ENCODE results near the gene EXOSC5.
"Not testable (repeated sequence)": the region's sequence is repeated elsewhere in the genome, so short reads cannot be mapped to it uniquely, and the experiment has no call there.

Gene EXOSC5

DNA sequence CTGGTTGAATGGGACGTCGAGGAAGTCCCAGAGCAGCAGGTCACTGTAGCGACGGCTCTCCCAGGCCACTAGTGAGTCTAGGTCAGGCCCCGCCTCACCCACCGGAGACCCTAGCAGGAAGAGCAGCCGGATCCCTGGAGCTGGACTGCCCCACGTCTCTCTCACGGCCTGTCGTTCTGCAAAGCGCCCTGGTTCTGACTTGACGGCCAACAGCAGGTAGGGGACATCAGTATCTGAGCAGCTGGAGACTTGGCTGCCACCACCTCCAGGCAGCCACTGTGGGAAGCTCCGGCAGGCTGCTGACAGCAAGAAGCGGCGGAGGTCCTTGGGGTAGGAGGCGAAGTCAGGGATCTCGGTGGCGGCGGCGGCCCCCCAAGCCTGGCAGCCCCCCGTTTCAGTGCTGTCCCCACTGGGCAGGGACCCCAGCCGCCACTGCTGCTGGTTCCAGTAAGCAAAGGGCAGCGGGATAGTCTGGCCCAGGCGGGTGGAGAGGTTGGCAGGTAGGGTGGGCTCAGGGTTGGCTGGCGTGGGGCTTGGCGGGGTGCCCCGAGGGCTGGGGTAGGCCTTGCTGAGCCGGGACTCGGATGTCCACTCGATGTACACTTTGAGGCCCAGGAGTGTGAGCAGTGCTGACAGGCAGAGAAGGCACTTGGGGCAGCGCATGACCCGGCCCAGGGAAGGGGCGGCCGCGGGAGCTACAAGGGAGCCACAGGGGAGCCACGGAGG, 29.1 kb upstream of the EXOSC5 start:
- DNase-seq: no peak

DNA sequence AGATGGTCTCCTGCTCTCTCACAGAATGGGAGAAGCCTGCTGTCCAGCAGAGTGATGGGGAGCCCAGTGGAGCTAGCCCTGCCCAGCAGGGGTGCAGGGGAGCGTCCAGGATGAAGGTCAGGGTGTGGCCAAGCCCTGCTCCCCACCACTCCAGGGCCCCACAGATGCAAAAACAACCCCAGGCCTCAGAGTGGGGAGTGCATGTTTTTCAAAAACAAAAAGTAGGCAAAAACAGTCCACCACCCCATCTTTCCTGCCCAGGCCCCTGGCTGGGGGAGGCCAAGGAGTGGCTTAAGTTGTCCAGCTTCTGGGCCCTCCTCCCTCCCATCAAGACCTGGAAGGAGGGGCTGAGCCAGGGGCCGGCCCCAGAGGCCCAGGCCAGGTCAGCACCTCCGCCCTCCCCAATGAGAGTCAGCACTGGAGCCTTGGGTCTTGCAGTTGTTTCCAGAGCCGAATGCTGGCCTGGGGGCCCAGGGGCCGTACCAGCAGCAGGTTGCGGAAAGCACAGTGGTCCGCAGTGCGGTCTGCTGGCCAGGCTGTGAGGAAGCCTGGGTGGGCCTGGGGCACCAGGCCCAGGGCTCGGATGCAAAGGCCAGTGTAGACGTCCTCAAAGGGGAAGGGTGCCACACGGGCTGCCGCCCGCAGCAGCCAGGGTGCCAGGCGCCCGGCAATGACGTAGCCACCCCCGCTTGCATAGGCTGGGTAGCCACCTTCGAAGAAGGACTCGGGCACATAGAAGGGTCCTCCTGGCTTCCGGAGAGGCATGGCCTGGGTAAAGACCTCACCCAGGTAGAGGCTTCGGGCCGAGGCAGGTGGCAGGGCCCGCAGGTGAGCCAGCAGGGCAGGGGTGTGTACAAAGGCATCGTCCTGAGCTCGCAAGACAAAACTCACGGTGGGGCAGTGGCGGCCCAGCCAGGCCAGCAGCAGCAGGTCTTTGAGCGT, 28.3 kb upstream of the EXOSC5 start:
- no peak for DNase-seq

DNA sequence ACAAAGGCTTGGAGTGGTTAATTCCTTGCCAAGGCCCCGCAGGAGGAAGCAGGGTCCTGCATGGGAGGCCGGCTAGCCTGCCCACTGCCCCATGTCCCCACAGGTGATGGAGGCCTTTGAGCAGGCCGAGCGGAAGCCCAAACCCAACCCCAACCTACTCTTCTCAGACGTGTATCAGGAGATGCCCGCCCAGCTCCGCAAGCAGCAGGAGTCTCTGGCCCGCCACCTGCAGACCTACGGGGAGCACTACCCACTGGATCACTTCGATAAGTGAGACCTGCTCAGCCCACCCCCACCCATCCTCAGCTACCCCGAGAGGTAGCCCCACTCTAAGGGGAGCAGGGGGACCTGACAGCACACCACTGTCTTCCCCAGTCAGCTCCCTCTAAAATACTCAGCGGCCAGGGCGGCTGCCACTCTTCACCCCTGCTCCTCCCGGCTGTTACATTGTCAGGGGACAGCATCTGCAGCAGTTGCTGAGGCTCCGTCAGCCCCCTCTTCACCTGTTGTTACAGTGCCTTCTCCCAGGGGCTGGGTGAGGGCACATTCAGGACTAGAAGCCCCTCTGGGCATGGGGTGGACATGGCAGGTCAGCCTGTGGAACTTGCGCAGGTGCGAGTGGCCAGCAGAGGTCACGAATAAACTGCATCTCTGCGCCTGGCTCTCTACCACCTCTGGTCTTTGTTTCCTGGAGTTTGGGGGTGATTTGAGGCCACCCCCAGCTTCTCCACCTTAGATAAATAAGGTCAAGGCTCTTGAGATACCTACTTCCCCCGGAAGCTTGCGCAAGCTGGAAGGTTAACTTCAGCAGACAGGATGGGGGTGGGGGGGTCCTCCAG, 27.4 kb upstream of the EXOSC5 start:
- no peak for DNase-seq

DNA sequence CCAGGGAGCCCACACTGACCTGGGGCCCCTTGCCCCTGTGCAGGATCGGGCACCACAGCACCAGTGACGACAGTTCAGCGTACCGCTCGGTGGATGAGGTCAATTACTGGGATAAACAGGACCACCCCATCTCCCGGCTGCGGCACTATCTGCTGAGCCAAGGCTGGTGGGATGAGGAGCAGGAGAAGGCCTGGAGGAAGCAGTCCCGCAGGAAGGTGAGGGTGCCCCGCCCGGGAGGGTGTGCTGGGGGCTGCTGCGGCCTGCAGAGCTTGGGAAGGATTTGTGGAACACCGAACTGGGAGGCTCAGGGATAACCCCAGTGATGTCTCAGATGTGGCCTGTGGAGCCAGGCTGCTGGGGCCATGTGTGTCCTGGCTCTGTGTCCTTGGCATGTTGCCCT, 25.8 kb upstream of the EXOSC5 start:
- no peak for DNase-seq

DNA sequence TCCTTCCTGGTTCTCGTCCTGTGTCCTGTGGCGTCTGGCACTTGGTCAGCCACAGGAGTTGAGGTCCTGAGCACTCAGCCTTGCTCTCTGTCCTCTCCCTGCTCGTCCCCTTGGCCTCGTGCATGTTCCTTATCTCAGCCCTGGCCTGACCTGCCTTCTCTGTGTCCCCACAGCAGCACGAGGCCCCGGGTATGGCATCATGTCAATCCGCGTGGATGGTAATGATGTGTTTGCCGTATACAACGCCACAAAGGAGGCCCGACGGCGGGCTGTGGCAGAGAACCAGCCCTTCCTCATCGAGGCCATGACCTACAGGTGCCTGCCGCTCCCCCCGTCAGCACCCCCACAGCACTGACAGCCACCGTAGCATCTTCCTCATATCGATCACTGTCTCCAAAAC, 25.3 kb upstream of the EXOSC5 start:
- DNase-seq: no peak

DNA sequence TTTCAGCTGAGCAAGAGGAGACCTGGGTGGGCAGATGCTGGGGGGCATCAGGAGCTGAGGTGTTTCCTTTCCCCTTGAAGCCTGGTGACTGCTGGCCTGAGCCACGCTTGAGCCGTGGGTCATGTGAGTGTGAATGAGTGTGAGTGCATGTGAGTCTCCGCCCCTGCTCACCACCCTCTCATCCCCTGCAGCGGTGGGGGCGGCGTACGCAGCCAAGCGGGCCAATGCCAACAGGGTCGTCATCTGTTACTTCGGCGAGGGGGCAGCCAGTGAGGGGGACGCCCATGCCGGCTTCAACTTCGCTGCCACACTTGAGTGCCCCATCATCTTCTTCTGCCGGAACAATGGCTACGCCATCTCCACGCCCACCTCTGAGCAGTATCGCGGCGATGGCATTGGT, 24.8 kb upstream of the EXOSC5 start:
- DNase-seq: no peak

DNA sequence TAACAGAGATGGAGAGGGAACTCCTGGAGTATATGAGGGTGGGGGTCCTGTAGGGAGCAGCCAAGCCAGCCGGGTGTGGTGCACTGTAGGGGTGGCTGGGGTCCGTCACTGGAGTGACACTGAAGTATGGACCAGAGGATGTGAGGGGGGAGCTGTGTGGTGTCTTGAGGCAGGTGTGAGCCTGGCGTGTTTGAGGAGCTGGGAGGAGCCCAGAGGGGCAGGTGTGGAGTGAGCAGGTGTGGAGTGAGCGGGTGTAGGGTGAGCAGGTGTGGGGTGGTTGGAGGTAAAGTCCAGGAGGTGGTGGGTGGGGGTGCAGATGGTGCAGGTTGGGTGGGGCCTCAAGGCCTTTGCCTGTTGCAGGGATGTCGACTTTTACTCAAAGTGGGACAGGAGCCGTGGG, 24.2 kb upstream of the EXOSC5 start:
- DNase-seq: no peak

DNA sequence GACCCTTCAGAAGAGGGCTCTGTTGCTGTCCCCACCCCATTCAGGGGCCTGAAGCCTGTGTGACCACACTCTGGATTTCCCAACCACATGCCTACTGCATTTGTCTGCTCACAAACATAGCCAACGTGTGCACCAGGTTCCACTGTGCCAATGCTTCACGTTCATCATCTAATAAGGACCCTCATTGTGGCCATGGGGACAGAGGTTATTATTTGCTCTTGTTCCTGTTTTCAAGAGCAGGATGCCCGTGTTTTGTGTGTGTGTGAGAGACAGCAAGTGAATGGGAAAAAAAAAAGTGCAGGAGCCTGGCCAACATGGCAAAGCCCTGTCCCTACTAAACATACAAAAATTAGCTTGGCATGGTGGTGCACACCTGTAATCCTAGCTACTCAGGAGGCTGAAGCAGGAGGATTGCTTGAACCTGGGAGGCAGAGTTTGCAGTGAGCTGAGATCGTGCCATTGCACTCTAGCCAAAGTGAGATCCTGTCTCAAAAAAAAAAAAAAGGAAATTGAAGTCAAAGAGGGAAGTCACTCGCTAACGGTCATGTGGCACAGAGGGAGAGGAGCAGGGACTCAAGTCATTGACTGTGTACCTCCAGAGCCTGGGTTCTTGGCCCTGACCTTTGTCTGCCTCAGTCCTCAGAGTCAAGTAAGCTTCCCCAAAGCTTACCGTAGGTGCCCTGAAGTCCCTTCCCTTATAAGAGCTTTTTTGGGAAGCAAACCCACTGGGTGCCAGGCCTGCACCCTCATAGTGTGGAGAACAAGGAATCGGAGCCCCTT, 23.1 kb upstream of the EXOSC5 start:
- no peak for DNase-seq

DNA sequence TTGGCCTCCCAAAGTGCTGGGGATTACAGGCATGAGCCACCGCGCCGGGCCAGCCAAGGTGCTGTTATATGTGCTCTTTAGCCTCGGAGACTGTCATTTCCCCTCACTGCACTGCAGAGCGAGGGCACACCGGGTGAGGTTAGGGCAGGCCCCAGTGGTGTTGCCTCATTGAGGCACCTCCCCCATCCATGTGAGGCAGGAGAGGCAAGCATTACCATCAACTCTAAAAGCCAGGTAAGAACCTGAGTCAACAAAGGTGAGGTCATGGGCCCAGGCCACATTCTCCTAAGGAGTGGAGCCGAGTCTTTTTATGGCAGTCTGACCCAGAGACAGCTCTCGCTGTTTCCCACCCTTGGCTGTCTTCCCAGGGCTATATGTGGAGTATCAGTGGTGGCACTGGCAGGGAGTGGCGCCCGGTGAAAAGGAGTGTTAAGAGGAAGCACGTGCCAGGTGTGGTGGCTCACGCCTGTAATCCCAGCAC, 19.1 kb upstream of the EXOSC5 start:
- no peak for DNase-seq

DNA sequence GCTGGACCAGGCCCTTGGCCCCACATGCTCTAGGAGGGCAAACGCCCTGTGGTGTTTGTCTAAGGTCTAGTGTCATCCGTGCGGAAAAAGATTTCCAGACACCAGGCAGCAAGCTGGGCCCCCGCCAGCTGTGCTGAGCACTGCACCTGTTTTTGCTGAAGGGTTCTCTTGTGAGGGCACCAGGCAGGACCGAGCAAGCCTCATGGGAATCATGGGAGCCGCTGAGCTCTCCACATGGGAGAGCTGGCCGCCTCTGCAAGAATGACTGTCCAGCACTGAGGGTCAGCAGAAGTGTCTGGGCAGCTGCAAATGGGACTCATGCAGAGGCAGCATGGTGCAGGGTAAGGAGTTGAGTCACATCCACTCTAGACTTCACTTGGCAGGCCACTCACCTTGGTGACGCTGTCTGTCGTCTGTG, 18.0 kb upstream of the EXOSC5 start:
- DNase-seq: no peak

DNA sequence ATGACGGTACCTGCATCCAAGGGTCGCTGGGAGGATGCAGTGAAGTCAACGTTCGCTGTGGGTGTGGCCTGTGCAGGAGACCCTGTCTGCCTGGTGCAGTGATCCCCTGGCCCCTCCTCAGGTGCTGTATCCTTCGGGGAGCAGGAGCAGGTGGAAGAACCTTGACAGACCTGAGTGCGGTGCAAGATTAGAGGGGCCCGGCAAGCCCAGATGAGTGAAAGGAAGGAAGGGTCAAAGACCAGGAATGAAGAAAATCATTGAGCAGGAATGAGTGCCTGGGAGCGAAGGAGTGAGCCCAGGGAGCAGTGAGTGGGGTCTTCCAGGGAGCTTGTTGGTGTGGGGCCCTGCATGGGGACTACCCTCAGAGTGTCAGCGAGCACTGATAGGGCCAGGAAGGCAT, 17.3 kb upstream of the EXOSC5 start:
- DNase-seq: no peak

DNA sequence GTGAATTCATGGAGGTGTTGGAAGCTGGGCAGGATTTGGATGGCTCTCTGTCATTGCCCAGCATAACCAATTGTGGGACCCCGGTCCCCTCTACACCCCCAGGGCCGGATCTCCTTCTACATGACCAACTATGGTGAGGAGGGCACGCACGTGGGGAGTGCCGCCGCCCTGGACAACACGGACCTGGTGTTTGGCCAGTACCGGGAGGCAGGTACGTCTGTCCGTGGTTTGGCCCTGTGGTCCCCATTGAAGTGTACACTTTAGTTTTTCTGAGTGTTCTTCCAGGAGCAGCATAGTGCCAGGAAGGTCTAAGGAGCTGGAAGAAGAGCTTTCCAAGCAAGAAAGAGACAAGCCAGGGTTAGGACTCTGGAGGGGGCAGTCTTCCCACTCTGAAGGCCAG, 16.8 kb upstream of the EXOSC5 start:
- no peak for DNase-seq

DNA sequence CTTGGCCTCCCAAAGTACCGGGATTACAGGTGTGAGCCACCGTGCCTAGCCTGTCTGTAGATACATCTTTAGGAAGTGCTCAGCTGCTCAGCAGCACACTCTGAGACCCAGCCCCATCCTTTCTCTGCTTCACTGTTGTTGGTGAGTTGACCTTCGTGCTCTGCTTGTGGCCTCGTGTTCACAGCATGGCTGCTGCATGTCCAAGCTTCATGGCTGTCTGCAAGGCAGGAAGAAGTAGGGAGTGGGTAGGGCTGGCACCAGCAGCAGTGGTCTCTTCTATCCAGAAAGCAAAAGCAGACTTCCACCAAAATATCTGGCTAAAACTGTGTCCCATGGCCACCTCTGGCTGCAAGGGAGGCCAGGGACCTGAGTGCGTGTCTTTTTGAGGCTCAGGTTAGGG, 15.8 kb upstream of the EXOSC5 start:
- no peak for DNase-seq

DNA sequence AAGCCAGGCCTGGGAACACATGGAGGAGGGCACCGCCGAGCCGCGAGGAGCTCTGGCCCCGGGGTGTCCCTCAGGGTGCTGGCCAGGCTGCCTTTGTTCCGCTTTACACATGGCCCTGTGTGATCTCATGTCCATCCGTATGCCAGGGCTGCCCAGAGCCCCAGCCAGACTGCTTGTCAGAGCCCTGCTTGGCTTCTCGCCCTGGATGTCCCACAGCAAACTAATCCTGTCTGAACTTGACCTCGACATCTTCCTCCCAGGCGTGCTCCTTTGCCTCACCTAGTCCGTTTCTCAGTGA, 14.8 kb upstream of the EXOSC5 start:
- DNase-seq: no peak

DNA sequence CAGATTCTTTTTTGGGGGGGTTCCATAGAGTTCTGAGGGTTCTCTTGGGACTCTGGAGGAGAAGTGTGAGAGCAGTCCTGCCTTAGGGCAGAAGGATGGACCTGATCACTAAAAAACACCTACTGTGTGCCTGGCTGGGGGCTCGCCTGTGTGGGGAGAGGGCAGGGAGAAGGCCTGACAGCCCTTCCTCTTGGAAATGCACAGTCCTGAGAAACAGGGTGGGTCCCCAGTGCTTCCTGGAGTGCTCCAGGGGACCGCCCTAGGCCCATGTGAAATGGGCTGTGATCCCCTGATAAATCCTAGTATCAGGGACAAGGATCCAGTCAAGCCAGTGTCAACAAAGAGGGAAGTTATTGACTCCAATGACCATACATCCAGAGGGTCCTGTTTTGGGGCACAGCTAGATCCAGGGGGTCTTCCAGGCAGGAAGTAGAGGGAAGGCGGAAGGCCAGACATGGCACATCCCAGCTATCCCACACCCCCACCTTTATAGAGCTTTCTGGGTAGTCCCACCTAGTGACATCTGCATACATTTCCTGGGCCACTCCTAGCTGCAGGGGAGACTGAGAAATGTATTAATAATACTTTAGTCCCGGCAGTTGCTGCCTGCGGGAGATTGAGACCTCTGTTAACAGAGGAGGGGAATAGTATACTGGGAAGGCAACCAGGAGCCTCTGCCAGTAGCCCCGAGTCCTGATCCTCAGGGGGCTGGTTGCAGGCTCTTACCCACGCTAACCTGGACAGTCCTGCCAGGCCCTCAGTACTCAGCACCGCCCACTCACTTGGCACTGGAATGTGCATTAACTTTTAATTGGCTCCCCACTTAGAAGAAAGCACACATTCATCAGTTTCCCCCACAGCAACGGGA, 14.2 kb upstream of the EXOSC5 start:
- no peak for DNase-seq

DNA sequence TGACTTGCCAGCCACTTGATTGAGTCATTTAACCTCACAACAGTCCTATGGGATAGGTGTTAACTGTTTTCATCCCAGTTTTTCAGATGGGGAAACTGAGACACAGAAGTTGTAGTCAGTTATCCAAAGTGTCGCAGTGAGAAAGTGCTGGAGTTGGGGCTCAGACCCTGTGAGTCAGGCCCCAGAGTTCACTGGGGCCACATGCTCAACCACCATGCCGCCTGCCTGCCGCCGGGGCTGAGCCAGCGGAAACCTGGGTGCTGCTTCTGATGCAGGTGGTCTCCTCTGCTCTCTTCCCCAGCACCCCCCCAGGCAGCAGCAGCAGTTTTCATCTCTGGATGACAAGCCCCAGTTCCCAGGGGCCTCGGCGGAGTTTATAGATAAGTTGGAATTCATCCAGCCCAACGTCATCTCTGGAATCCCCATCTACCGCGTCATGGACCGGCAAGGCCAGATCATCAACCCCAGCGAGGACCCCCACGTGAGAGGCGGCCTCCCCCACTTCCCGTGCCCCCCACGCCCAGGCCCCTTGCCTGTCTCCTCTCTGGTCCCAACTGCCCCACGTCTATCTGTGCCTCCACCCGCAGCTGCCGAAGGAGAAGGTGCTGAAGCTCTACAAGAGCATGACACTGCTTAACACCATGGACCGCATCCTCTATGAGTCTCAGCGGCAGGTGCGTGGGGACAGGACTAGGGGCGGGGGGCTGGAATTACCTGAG, 13.3 kb upstream of the EXOSC5 start:
- no peak for DNase-seq

DNA sequence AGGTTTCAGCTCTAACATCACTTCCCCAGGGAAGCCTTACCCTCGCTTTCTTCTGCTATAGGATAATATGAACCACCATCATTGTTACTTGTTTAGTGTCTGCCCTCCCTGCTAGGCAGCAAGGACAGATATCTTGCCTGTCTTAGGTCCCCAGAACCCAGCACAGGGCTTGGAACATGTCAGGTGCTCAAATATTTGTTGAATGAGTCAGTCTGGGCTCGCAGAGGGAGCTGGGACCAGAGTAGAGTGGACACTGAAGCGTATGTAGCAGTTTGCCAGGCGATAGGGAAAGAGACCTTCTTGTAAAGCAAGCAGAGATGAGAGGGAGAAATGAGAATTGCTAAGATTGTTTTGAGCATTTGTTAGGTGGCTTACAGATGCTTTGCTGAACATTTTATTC, 12.1 kb upstream of the EXOSC5 start:
- no peak for DNase-seq

DNA sequence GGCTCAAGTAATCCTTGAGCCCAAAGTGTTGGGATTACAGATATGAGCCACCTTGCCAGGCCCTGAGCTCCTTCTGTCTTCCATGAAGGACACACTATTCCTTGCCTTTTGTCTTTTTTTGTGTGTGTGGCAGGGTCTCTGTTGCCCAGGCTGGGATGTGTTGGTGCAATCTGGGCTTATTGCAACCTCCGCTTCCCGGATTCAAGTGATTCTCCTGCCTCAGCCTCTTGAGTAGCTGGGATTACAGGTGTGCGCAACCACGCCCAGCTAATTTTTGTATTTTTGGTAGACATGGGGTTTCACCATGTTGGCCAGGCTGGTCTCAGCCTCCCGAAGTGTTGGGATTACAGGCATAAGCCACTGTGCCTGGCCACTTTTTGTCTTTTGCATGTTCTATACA, 11.7 kb upstream of the EXOSC5 start:
- DNase-seq: not testable (repeated sequence)

DNA sequence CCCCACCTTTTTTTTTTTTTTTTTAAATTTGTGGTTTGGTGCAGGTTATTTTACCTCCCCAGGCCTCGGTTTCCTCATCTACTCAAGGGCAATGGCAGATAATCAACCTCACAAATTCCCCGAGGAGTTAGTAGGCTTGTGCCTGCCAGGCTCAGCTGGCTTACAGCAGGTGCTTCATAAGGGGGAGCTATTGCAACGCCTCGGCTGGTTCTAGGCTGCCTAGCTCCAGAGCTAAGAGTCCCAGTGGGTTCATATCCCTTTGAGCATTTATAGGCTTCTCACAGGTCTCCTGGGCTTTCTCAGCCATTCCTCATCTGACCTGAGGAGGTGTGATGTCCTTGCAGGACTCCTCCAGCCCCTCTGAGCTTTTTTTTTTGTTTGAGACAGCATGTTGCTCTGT, 11.1 kb upstream of the EXOSC5 start:
- no peak for DNase-seq

DNA sequence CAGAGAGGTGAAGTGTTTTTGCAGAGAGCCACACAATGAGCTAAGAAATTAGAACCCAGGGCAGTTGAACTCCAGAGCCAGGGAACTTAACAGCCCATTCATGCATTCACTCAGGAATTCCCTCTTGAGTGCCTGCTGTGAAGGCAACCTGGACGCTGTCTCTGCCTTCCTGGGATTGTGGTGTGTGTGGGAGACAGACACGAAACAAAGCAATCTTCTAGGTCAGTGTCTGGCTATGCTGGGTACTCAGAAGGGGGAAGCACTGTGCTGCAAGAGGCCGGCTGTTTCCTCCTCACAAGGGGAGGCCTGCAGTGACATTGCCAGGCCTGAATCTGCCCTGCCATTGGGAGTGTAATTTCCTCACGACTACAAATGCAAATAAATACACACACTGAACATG, 10.1 kb upstream of the EXOSC5 start:
- DNase-seq: no peak

DNA sequence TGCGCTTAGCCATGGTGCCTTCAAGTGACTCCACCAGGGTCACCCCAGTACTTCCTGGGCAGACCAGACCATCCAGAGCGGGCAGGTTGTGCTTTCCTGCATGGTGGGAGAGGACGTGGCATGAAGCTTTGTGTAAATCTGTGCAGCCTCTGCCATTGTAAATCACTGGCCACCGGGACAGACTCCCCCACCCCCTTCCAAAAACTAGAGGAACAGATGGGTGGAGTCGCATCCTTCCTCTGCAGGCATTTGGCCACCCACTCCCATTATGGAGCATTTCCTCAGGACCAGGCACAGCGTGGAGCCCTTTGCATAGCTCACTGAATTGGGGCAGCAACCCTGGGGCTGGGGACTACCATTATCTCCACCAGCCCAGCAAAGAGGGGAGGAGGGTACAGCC, 8.6 kb upstream of the EXOSC5 start:
- no peak for DNase-seq
